ENCODE results near the gene FOSL2. TPM values are rescaled to one million over a fixed set of nuclear protein-coding genes. Genes with fewer than 3 reads are reported as not detected.

FOSL2 gene
- total and polyA plus RNA-seq, 2 experiments from 2014 or later, result 0.60 to 4.3 TPM

- H3K36me3 ChIP-seq (ENCODE audit: insufficient read depth), result no peaks in the 10 kb centered on the region
- H3K4me3 ChIP-seq, result no peak overlapping the region
- H3K27me3 Mint-ChIP-seq (ENCODE audit: insufficient read depth, low read depth, poor library complexity), result peaks cover 12% of the 10 kb centered on the region
- no peak overlapping the region for H3K27ac Mint-ChIP-seq
- ATAC-seq, result no peak
- no peaks in the 10 kb centered on the region for H3K79me2 ChIP-seq (replicated peaks; ENCODE audit: insufficient read depth)
- H3K36me3 Mint-ChIP-seq (ENCODE audit: low read depth), result no peaks in the 10 kb centered on the region
- DNase-seq (ENCODE audit: low spot score), result no peak
- no peak overlapping the region for H3K4me2 ChIP-seq
- H4K20me1 ChIP-seq (replicated peaks; ENCODE audit: insufficient read depth), result no peaks in the 10 kb centered on the region
- H3K4me3 Mint-ChIP-seq, result no peak overlapping the region
- no peak overlapping the region for H3K27ac ChIP-seq (ENCODE audit: low read depth)
- no peaks in the 10 kb centered on the region for H3K27me3 ChIP-seq (ENCODE audit: insufficient read depth)
- no peaks in the 10 kb centered on the region for H3K9me2 ChIP-seq (ENCODE audit: insufficient read depth)
- TF ChIP-seq POLR2AphosphoS5 (IDR thresholded peaks at IDR 0.05; ENCODE audit: low read depth) (no peak), JUNB (IDR thresholded peaks at IDR 0.05; ENCODE audit: unreplicated experiment) (no peak)
- H3F3A ChIP-seq (replicated peaks; ENCODE audit: low read depth), result no peaks in the 10 kb centered on the region
- H3K9me3 Mint-ChIP-seq, result no peaks in the 10 kb centered on the region
- H3K4me1 ChIP-seq (ENCODE audit: insufficient read depth), result no peaks in the 10 kb centered on the region; the same call in 1 of the 2 replicates
- H2AFZ ChIP-seq, result no peak overlapping the region
- H3K4me1 Mint-ChIP-seq, result peaks cover 5% of the 10 kb centered on the region
These were observed 23.3 kb upstream of the FOSL2 start for GRCh38 chr2:28369358-28369757.

- H3K9me2 ChIP-seq (ENCODE audit: insufficient read depth), result no peaks in the 10 kb centered on the region
- Mint-ChIP-seq H3K27ac (no peak overlapping the region), H3K9me3 (no peaks in the 10 kb centered on the region), H3K4me1 (peaks cover 5% of the 10 kb centered on the region), H3K27me3 (ENCODE audit: insufficient read depth, low read depth, poor library complexity) (peaks cover 10% of the 10 kb centered on the region), H3K36me3 (ENCODE audit: low read depth) (no peaks in the 10 kb centered on the region), H3K4me3 (no peak overlapping the region)
- H3K27me3 ChIP-seq (ENCODE audit: insufficient read depth), result no peaks in the 10 kb centered on the region
- H3F3A ChIP-seq (replicated peaks; ENCODE audit: low read depth), result no peaks in the 10 kb centered on the region
- H3K4me1 ChIP-seq (ENCODE audit: insufficient read depth), result no peaks in the 10 kb centered on the region; the same call in 1 of the 2 replicates
- no peaks in the 10 kb centered on the region for H4K20me1 ChIP-seq (replicated peaks; ENCODE audit: insufficient read depth)
- no peak overlapping the region for H2AFZ ChIP-seq
- DNase-seq (ENCODE audit: low spot score) (no peak), ATAC-seq (no peak)
- no peaks in the 10 kb centered on the region for H3K79me2 ChIP-seq (replicated peaks; ENCODE audit: insufficient read depth)
- no peaks in the 10 kb centered on the region for H3K36me3 ChIP-seq (ENCODE audit: insufficient read depth)
- no peak overlapping the region for H3K27ac ChIP-seq (ENCODE audit: low read depth)
- H3K4me2 ChIP-seq, result no peak overlapping the region
- no peak overlapping the region for H3K4me3 ChIP-seq
- TF ChIP-seq EZH2phosphoT487 (IDR thresholded peaks at IDR 0.05; ENCODE audit: unreplicated experiment) (no peak), ZNF114 (CRISPR knock-in tag; IDR thresholded peaks at IDR 0.05) (no peak), POLR2AphosphoS5 (IDR thresholded peaks at IDR 0.05; ENCODE audit: low read depth) (no peak), ZNF462 (CRISPR knock-in tag; IDR thresholded peaks at IDR 0.05) (no peak), STAT1 (IDR thresholded peaks at IDR 0.05; ENCODE audit: unreplicated experiment) (no peak), ETS1 (IDR thresholded peaks at IDR 0.05) (no peak), ZNF331 (CRISPR knock-in tag; IDR thresholded peaks at IDR 0.05; ENCODE audit: low read depth) (no peak), EZH2 (IDR thresholded peaks at IDR 0.05; ENCODE audit: low read depth, unreplicated experiment) (no peak), JUNB (IDR thresholded peaks at IDR 0.05; ENCODE audit: unreplicated experiment) (no peak), REST (IDR thresholded peaks at IDR 0.05; ENCODE audit: unreplicated experiment) (no peak), CREB1 (CRISPR knock-in tag; IDR thresholded peaks at IDR 0.05; ENCODE audit: low read depth) (no peak)
These were observed 22.3 kb upstream of the FOSL2 start for GRCh38 chr2:28370354-28370753.
